ENCODE measurements around the gene WWC2. TPM values are rescaled to one million over a fixed set of nuclear protein-coding genes. Genes with fewer than 3 reads are reported as not detected.
"Not testable (repeated sequence)": the region's sequence is repeated elsewhere in the genome, so short reads cannot be mapped to it uniquely, and the experiment has no call there.

The WWC2 gene
- total RNA-seq, 1 donor from 2014 or later, result 15.1 TPM

DNA sequence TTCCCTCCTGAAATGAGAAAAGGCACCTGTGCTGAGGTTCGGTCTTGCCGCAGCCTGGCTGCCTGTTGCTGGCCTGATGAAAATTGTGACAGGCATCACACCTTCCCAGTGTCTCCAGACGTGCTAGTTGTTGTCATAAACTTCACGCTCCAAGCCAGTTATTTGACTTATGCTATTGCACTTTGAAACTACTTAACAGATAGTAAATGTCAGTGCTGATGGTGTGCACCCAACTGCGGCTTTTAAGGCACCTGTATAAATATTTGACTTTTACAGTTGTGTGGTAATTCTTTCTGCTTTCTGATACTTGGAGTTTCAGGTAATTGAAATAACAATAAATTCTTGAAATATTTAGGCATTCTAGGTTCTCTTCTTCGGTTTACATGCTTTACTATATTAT lies 1.8 kb downstream of the WWC2 start:
- no peak for DNase-seq

GRCh38 chr4:183101956-183102480 lies 3.0 kb downstream of the WWC2 start:
- no peak for DNase-seq

GRCh38 chr4:183105092-183105491 lies 6.0 kb downstream of the WWC2 start:
- DNase-seq, result no peak

DNA sequence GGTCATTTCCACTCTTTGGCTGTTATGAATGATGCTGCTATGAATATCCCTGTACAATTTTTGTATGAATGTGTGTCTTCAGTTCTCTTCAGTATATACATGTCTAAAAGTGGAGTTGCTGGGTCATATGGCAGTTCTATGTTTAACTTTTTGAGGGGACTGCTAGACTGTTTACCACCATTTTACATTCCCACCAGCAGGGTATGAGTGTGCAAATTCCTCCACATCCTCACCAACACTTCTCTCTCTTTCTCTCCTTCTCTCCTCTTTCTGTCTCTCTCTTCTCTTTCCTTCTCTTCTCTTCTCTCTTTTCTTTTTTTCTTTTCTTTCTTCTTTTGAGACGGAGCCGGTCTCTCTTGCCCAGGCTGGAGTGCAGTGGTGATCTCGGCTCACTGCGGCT lies 7.8 kb downstream of the WWC2 start:
- no peak for DNase-seq

- no peak for DNase-seq
Measured at GRCh38 chr4:183107891-183108459, 8.9 kb downstream of the WWC2 start.

DNA sequence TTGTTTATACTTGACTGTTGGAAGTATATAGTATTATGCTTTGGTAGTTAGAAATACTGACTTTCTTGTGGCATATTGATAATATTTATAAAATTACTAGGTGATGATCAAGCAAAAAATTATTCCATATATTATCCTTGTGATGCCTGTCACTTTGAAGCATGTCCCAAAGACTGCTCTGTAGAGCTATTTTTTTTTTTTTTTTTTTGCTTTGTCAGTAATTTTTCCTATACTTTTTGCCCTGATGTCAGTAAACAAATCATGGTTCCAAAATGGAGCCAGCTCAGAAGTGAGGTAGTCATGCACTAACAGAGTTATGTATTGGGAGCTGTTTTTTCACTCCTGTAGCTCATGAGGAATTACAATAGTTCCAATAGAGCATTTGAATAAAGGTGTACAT lies 11.2 kb downstream of the WWC2 start:
- DNase-seq, result no peak

GRCh38 chr4:183111452-183111885 lies 12.4 kb downstream of the WWC2 start:
- DNase-seq, result no peak

GRCh38 chr4:183118141-183118540 lies 19.1 kb downstream of the WWC2 start:
- no peak for DNase-seq

GRCh38 chr4:183118585-183118984 lies 19.5 kb downstream of the WWC2 start:
- DNase-seq, result no peak

GRCh38 chr4:183121660-183122059 lies 22.6 kb downstream of the WWC2 start:
- DNase-seq, result not testable (repeated sequence)

GRCh38 chr4:183124228-183124627 lies 25.2 kb downstream of the WWC2 start:
- DNase-seq, result no peak

DNA sequence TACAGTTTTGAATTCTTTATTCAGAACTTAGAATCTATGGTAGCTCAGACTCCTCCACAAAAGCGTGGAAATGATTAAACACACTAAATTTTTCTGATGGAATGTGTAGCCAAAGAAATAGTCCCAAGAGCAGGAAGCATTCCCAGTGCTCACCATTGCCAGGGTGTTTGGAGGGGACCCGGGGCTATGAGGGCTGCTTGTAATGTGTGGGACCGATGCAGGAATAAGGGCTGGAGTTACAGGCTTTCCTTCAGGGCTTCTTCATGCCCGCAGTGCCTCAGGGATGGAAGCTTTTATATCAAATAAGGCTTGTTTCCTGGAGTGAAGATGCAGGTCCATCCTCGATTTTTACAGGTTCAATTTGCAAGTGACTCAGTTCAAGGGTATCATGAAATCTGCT lies 25.8 kb downstream of the WWC2 start:
- no peak for DNase-seq

- no peak for DNase-seq
Measured at GRCh38 chr4:183129125-183129524, 30.1 kb downstream of the WWC2 start.

GRCh38 chr4:183129675-183130074 lies 30.6 kb downstream of the WWC2 start:
- DNase-seq, result no peak

GRCh38 chr4:183130328-183131155 lies 31.5 kb downstream of the WWC2 start:
- DNase-seq, result no peak

- DNase-seq, result no peak
Measured at GRCh38 chr4:183132081-183132480, 33.0 kb downstream of the WWC2 start.

- no peak for DNase-seq
Measured at GRCh38 chr4:183132865-183133264, 33.8 kb downstream of the WWC2 start.

GRCh38 chr4:183136855-183137254 lies 37.8 kb downstream of the WWC2 start:
- no peak for DNase-seq

- DNase-seq, result no peak
Measured at GRCh38 chr4:183139058-183139750, 40.1 kb downstream of the WWC2 start.

DNA sequence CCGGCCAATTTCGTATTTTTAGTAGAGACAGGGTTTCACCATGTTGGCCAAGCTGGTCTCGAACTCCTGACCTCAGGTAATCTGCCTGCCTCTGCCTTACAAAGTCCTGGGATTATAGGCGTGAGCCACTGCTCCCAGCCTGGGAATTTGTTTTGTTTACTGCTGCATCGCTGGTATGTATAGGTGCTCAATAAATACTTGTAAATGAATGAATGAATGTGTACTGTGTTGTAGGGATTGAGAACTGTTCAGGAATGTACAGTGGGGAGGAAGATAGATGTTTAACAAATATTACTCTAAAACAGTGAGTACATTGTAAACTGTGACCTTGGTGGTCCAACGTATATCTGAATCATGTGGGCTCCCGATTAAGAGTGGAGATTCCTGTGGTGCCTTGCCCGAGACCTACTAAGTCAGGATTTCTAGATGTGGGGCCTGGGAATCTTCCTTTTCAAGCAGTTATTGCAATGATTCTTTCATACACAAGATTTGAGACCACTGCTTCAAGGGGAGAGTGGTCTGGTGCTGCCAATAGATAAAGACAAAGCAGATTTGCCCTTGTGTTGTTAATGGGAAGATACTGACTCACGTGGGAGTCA lies 41.0 kb downstream of the WWC2 start:
- no peak for DNase-seq

GRCh38 chr4:183140911-183141320 lies 41.9 kb downstream of the WWC2 start:
- no peak for DNase-seq

DNA sequence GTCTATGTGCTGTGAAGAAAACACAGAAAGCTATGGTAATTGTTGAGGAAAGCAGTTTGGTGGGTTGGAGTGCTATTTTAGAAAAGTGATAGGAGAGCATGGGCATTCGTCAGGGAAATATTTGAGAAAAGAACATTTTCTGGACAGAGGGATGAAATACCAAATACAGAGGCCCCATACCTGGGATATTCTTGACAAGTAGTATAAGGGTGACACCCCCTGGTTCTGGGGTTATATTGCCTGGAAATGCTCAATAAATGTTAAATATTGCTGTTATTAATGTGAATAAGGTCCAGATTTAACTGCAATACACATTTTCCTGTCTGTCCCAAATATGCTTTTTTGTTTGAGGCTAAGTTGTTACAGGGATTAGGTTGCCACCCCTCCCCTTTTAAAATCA lies 42.9 kb downstream of the WWC2 start:
- DNase-seq, result no peak

Data from occipital lobe (tissue), 2 donors.